Ectodermal cell (in vitro differentiated cells): Measurements from ENCODE around the gene SUGCT.

Experiments
- H3K27ac ChIP-seq: 2 replicates; pipeline ENCODE4 v1.7.0; 2013; ENCODE audit warnings: mild to moderate bottlenecking, low read depth, low read length; ENCODE audit not compliant: insufficient read depth, poor library complexity, severe bottlenecking
- H3K27me3 ChIP-seq: 2 replicates; pipeline ENCODE4 v1.7.0; 2013; ENCODE audit warnings: mild to moderate bottlenecking, low read length; ENCODE audit not compliant: insufficient read depth, control insufficient read depth, poor library complexity, severe bottlenecking
- H3K36me3 ChIP-seq: one replicate; pipeline ENCODE4 v1.7.0; 2013; ENCODE audit warnings: low read length; ENCODE audit not compliant: control insufficient read depth, insufficient read depth
- H3K4me1 ChIP-seq: one replicate; pipeline ENCODE4 v1.7.0; 2013; ENCODE audit warnings: low read length; ENCODE audit not compliant: control insufficient read depth, insufficient read depth
- H3K4me3 ChIP-seq: 2 replicates; pipeline ENCODE4 v1.7.0; 2013; ENCODE audit warnings: low read depth, low read length, control low read depth; ENCODE audit not compliant: insufficient read depth
- H3K9me3 ChIP-seq: 2 replicates; pipeline ENCODE4 v1.7.0; 2013; ENCODE audit warnings: mild to moderate bottlenecking, low read length, moderate library complexity; ENCODE audit not compliant: control insufficient read depth
- WGBS, 2 experiments: methylation state at CpG; one replicate each; pipeline ENCODE4 v1.1.7; 2013; ENCODE audit warnings: missing lambda C conversion rate in 2 of 2; 5-methylcytosine and 5-hydroxymethylcytosine counted together

SUGCT gene

DNA sequence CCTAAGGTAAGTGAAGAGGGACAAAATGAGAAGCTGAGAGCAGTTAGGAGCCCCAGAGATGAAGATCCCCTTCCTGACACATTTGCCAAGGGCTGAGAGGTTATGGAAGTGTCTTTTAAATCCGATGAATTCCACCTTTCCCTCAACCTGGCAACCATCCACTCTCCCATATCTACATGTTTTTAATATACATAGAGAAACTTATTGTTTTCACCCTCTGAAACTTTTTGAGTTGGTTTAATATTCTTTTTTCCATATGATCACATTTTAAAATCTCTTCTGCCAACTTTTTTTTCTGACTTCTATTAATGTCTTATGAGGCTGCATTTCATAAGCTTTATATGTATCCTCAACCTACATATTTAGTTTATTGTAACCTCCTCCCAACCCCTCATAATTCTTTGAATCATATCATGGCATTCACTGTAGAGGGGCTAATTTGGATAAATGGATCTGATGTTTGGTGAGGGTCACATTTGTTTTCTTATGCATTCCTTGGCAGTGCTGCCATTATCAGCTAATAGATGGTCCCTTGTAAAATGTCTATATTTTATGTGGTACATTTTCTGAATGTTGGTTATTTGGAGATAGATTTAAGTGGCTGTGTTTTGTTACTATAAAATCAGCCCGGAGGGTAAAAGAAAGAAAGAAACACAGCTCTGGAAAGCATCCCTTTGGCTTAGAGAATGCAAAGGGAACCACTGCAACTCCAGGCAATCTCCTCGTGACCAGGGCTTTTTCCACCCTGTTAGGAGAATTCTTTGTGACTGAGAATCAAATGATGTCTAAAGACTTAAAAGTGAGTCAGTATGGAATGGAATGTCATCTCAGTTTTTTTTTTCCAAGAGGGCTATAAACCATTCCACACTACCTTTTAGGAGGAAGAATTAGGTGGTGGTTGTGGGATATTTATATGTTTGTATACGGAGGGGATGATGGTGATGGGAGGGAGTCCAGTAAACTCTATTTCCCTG, 334.4 kb downstream of the SUGCT start:
- 74 to 83% methylated on average over 3 to 4 of the region's 4 CpGs for WGBS, 2 experiments
- Histone ChIP-seq H3K4me3 (no peak overlapping the region), H3K9me3 (no peaks in the 10 kb centered on the region), H3K4me1 (no peaks in the 10 kb centered on the region), H3K36me3 (no peaks in the 10 kb centered on the region), H3K27ac (no peak overlapping the region), H3K27me3 (no peaks in the 10 kb centered on the region)

DNA sequence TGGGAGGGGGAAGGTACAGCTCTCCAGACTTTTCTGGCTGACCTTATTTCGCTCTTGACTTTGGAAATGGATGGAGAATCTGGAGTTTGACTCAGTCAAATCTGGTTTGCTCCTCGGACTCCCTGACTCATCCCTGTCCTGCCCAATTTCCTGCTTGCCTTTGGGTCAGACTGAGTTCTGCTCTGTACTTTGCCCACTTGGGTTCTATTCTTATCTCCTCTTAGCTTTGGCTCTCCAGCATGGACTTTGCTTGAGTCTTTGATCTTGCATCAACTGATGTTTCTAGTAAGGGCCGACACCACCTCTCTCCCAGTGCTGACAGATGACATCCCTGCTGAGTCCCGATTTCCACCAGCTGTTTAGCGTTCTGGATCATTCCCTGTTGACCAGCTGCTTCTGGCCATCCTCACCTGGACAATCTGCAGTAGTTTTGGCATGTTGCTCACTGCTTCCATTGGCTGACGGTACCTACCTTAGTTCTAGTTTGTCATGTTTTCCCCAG, 335.3 kb downstream of the SUGCT start:
- no peak overlapping the region for H3K27ac ChIP-seq
- no peaks in the 10 kb centered on the region for H3K36me3 ChIP-seq
- no peaks in the 10 kb centered on the region for H3K27me3 ChIP-seq
- no peaks in the 10 kb centered on the region for H3K9me3 ChIP-seq
- H3K4me3 ChIP-seq = no peak overlapping the region
- WGBS, 2 experiments = 93 to 94% methylated on average over 6 of the region's 6 CpGs
- no peaks in the 10 kb centered on the region for H3K4me1 ChIP-seq

DNA sequence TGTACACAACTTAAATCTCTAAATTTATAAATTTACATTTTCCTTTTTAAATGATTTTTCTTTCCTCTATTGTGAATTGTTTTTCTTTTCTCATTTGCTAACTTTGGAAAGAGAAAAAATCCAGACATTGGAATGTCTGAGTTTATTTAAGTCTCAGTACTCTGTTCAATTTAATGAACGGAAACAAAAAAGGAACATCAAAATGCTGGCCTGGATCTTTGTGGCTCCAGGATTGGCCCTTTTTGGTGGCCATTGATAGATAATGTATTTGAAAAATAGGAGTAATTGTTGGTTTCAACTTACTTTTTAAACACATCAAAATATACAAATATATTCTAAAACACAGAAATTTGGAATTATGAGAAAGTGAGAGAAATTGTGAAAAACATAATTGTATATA, 336.0 kb downstream of the SUGCT start:
- no peak overlapping the region for H3K27ac ChIP-seq
- H3K4me3 ChIP-seq = no peak overlapping the region
- H3K27me3 ChIP-seq = no peaks in the 10 kb centered on the region
- no peaks in the 10 kb centered on the region for H3K36me3 ChIP-seq
- 87 to 94% methylated on average over 1 of the region's 1 CpG for WGBS, 2 experiments
- H3K4me1 ChIP-seq = no peaks in the 10 kb centered on the region
- H3K9me3 ChIP-seq = no peaks in the 10 kb centered on the region

DNA sequence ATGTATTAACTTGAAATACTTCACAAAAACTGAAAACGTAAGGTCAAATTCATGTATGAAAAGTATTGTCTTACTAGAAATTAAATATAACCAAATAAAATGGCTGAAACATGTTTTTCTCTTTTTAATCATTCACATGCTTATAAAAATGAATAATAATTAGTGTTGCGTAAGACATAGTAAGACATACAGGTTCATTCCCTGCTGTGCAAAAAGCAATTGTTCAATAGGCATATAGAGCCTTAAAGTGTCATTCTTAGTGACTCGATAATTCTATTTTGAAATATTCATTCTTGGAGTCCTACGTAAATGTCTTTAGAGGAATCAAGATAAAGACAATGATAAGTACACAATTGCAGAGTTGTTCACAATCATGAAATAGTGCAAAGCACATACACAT, 337.1 kb downstream of the SUGCT start:
- Histone ChIP-seq H3K4me1 (no peaks in the 10 kb centered on the region), H3K27ac (no peak overlapping the region), H3K36me3 (no peaks in the 10 kb centered on the region), H3K9me3 (no peaks in the 10 kb centered on the region), H3K4me3 (no peak overlapping the region), H3K27me3 (no peaks in the 10 kb centered on the region)
- 95 to 96% methylated on average over 3 of the region's 4 CpGs for WGBS, 2 experiments

DNA sequence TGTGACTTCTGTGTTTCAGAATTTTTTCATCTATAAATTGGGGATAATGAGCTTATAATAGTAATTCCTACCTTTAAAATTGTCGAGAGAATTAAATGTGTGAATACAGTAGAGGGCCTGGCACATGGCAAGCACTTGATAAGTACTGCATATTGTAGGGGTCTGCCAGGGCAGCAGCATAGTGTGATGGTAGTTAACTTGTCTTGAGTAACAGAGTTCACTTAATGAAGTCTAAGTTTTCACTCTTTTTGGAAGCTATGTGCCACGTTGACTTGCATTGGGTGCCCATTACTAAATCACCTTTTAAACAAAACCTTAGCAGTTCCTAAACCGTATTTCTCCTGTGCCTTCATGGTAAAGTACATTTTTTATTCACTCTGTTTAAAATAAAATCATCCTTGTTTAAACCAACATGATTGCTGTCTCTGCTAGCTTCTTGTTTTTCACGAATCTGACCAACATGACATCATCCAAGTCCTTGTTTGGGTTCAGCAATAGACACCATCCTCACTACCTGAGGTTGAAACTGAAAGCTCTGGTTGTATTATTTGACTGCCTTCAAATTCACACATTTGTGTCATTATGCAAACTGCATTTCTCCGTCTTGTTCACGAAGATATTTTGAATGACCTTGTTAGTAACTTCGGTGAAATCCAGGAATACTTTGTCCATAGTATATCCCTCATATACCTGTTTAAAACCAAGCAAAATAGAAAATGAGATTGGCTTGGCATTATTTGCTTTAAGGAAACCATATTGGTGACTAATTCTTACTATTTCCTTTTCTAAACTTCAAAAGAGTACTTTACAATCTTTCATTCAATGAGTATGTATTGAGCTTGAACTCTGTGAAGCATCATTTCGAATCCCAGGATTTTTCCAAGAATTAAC, 340.2 kb downstream of the SUGCT start:
- 88 to 95% methylated on average over 7 to 8 of the region's 8 CpGs for WGBS, 2 experiments
- Histone ChIP-seq H3K27ac (no peak overlapping the region), H3K4me3 (no peak overlapping the region), H3K36me3 (no peaks in the 10 kb centered on the region), H3K9me3 (no peaks in the 10 kb centered on the region), H3K4me1 (no peaks in the 10 kb centered on the region), H3K27me3 (no peaks in the 10 kb centered on the region)

DNA sequence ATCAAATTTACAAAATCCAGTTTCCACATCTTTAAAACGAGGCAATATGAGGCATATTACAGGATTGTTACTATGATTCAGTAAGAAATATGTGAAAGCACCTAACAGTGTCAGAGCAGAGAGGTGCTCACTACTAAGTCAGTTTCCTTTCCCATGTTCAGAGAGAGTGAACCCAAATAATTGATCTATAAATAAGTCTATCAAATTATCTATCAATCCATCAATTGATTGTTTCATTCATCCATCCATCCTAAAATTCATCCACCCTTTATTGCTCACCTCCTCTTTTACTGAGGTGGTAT, 340.8 kb downstream of the SUGCT start:
- no peaks in the 10 kb centered on the region for H3K9me3 ChIP-seq
- WGBS, 2 experiments = 83% methylated on average over 1 of the region's 1 CpG; no CpG with 5 or more reads in 1 of the 2 experiments
- no peaks in the 10 kb centered on the region for H3K36me3 ChIP-seq
- no peak overlapping the region for H3K4me3 ChIP-seq
- H3K27ac ChIP-seq = no peak overlapping the region
- no peaks in the 10 kb centered on the region for H3K4me1 ChIP-seq
- no peaks in the 10 kb centered on the region for H3K27me3 ChIP-seq

DNA sequence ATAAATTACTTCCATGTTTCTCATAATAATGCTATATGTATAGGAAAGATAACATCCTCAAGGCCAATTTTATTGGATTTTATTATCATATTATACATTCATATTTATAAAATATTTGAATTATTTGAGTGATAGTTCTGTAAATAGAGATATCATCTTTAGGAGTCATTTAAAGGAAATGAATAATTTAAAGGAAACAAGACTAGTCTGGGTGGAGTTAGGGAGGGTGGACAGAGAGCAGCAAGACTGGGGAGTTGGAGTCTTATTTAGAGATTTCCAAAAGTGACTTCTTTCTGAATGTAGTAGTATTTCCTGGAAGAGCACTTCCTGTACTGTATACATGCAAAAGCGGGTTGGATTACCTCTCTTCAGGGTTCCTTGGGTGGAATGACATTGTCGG, 342.3 kb downstream of the SUGCT start:
- Histone ChIP-seq H3K9me3 (no peaks in the 10 kb centered on the region), H3K4me1 (no peaks in the 10 kb centered on the region), H3K36me3 (no peaks in the 10 kb centered on the region), H3K27me3 (no peaks in the 10 kb centered on the region), H3K27ac (no peak overlapping the region), H3K4me3 (no peak overlapping the region)
- 60 to 92% methylated on average over 1 to 2 of the region's 2 CpGs for WGBS, 2 experiments

DNA sequence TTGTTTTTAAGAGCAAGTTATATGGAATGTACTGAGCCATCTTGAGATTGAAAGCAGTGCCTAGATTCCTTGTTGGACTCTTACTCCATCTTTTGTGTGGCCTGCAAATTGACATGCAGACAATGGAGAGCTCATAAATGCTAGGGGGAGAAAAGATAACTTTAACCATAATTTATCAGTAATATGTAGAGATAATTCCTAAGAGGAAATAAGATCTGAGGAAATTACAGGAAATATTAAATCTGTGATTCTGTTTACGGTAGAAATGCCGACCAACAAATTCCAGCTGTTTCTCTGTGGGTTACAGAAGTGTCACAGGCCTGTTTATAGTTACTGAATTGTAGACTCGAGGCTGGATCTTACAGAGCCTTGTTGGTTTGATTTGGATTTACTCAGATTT, 348.0 kb downstream of the SUGCT start:
- no peaks in the 10 kb centered on the region for H3K36me3 ChIP-seq
- H3K9me3 ChIP-seq = no peaks in the 10 kb centered on the region
- 90 to 93% methylated on average over 3 of the region's 3 CpGs for WGBS, 2 experiments

DNA sequence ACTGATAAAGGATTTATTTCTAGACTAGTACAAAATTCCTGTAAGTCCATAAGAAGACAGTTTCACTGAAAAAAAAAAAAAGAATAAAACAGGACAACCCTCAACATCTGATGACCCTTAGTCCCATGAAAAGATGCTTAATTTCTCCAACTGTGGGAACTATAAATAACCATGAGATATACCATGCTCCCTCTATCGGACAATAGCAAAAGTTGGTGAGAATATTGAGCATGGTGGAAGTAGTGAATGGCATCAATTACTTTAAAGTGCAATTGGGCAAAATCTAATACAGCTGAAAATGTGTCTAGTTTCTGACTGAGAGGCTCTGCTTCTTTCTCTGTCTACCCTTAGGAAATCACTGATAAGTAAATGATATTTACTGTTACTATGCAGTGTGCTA, 348.8 kb downstream of the SUGCT start:
- Histone ChIP-seq H3K27me3 (no peaks in the 10 kb centered on the region), H3K9me3 (no peaks in the 10 kb centered on the region), H3K4me3 (no peak overlapping the region), H3K4me1 (no peaks in the 10 kb centered on the region), H3K27ac (no peak overlapping the region), H3K36me3 (no peaks in the 10 kb centered on the region)
- WGBS, 2 experiments = 91 to 95% methylated on average over 1 of the region's 1 CpG

More for the DNA sequence above, 348.0 kb downstream of the SUGCT start:
- Histone ChIP-seq H3K4me1 (no peaks in the 10 kb centered on the region), H3K4me3 (no peak overlapping the region), H3K27me3 (no peaks in the 10 kb centered on the region), H3K27ac (no peak overlapping the region)
